ENCODE measurements around the gene MC5R.
A peak's percentile ranks its signal among the peaks of the same experiment; 100 is the strongest.

MC5R gene

GRCh38 chr18:13823707-13824395 is at the start of gene MC5R:
TSS of gene MC5R (plus strand) at chr18:13824149. CDS start at chr18:13825766, 1,617 bp downstream.
- peak; percentile 85 for DNase-seq
- peak; percentile 76 for ATAC-seq

GRCh38 chr18:13775058-13775457 is 48.9 kb upstream of the MC5R start:
- no peak for ATAC-seq
- no peak for DNase-seq

GRCh38 chr18:13791181-13791580 is 32.8 kb upstream of the MC5R start:
- ATAC-seq (no peak), DNase-seq (no peak)

GRCh38 chr18:13793819-13794218 is 30.1 kb upstream of the MC5R start:
- no peak for ATAC-seq
- DNase-seq: no peak

GRCh38 chr18:13796515-13796914 is 27.4 kb upstream of the MC5R start:
- DNase-seq (no peak), ATAC-seq (no peak)

GRCh38 chr18:13797157-13797611 is 26.8 kb upstream of the MC5R start:
- no peak for DNase-seq
- no peak for ATAC-seq

- DNase-seq (no peak), ATAC-seq (no peak)
Observed at GRCh38 chr18:13799396-13799795, 24.6 kb upstream of the MC5R start.

GRCh38 chr18:13800505-13801259 is 23.3 kb upstream of the MC5R start:
- peak; percentile 76 for ATAC-seq
- DNase-seq: peak; percentile 60

GRCh38 chr18:13801260-13801601 is 22.7 kb upstream of the MC5R start:
- no peak for DNase-seq
- ATAC-seq: peak; percentile 12

GRCh38 chr18:13804305-13804704 is 19.6 kb upstream of the MC5R start:
- DNase-seq (no peak), ATAC-seq (no peak)

- no peak for DNase-seq
- ATAC-seq: no peak
Observed at GRCh38 chr18:13808294-13809042, 15.5 kb upstream of the MC5R start.

- ATAC-seq: no peak
- no peak for DNase-seq
Observed at GRCh38 chr18:13809043-13809430, 14.9 kb upstream of the MC5R start.

- DNase-seq (no peak), ATAC-seq (no peak)
Observed at GRCh38 chr18:13809531-13810255, 14.3 kb upstream of the MC5R start.

- DNase-seq (no peak), ATAC-seq (no peak)
Observed at GRCh38 chr18:13810950-13811485, 12.9 kb upstream of the MC5R start.

- no peak for ATAC-seq
- no peak for DNase-seq
Observed at GRCh38 chr18:13811993-13812392, 12.0 kb upstream of the MC5R start.

GRCh38 chr18:13813271-13813849 is 10.6 kb upstream of the MC5R start:
- DNase-seq (peak; percentile 65), ATAC-seq (peak; percentile 69)

- ATAC-seq: no peak
- no peak for DNase-seq
Observed at GRCh38 chr18:13826209-13826608, 2.3 kb downstream of the MC5R start.

GRCh38 chr18:13831864-13832508 is 8.0 kb downstream of the MC5R start:
- DNase-seq: no peak
- ATAC-seq: no peak

- ATAC-seq: no peak
- no peak for DNase-seq
Observed at GRCh38 chr18:13834496-13835015, 10.6 kb downstream of the MC5R start.

- DNase-seq (no peak), ATAC-seq (no peak)
Observed at GRCh38 chr18:13835202-13835601, 11.3 kb downstream of the MC5R start.

- DNase-seq: no peak
- ATAC-seq: no peak
Observed at GRCh38 chr18:13836559-13836958, 12.6 kb downstream of the MC5R start.

Data from stimulated activated naive CD8-positive, alpha-beta T cell treated with anti-CD3 and anti-CD28 coated beads, Interleukin-15, Interleukin-2, amounts not matched to agents 100 U/mL and 50 U/mL, for 24 hours (primary cell).